HL-60 (cell line): ENCODE data around the gene OR2D2.

Experiments used
- DNase-seq, 2 experiments: peaks; one replicate each; pipeline ENCODE4 v3.0.0-alpha.2; 2010 to 2020; ENCODE audit warnings: low read depth in 1 of 2, low spot score in 1 of 2
- H3K27ac ChIP-seq: fragments of 250-450 bp; sonication (Bioruptor Pico); replicated peaks from 2 replicates; pipeline ENCODE4 v1.5.1; 2020; ENCODE audit warnings: mild to moderate bottlenecking, moderate library complexity
- H3K27me3 ChIP-seq: fragments of 250-450 bp; sonication (Bioruptor Pico); 2 replicates; pipeline ENCODE4 v1.5.1; 2021; ENCODE audit warnings: mild to moderate bottlenecking, moderate library complexity; ENCODE audit not compliant: insufficient read depth, poor library complexity, severe bottlenecking
- H3K4me3 ChIP-seq: replicated peaks from 2 replicates; pipeline ENCODE4 v1.5.1; 2011; ENCODE audit warnings: mild to moderate bottlenecking, control low read depth, low read length; ENCODE audit not compliant: insufficient read depth
- GABPA ChIP-seq: IDR thresholded peaks from 2 replicates; pipeline ENCODE4 v1.6.1; 2012; ENCODE audit warnings: low read depth
- POLR2AphosphoS5 ChIP-seq: IDR thresholded peaks from 2 replicates; pipeline ENCODE4 v1.6.1; 2012; ENCODE audit warnings: low read depth
- SPI1 ChIP-seq: IDR thresholded peaks from 2 replicates; pipeline ENCODE4 v1.6.1; 2012; ENCODE audit warnings: low read depth, mild to moderate bottlenecking, borderline replicate concordance
- TF ChIP-seq, protein P1 (sequence below): IDR thresholded peaks from 2 replicates; pipeline ENCODE4 v1.6.1; 2012; ENCODE audit warnings: low read depth; ENCODE audit not compliant: insufficient replicate concordance
- TF ChIP-seq, protein P2 (sequence below): IDR thresholded peaks from one replicate; pipeline ENCODE4 v1.5.1; 2011; ENCODE audit warnings: low read length, control low read depth, inconsistent platforms; ENCODE audit not compliant: insufficient read depth

OR2D2 gene

DNA sequence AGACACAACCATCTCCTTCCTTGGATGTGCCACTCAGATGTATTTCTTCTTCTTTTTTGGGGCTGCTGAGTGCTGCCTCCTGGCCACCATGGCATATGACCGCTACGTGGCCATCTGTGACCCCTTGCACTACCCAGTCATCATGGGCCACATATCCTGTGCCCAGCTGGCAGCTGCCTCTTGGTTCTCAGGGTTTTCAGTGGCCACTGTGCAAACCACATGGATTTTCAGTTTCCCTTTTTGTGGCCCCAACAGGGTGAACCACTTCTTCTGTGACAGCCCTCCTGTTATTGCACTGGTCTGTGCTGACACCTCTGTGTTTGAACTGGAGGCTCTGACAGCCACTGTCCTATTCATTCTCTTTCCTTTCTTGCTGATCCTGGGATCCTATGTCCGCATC, 15.4 kb downstream of the OR2D2 start:
- no peak overlapping the region for H3K27ac ChIP-seq
- DNase-seq, result no peak
- H3K27me3 ChIP-seq, result no peaks in the 10 kb centered on the region
- no peak for TF ChIP-seq GABPA
- TF ChIP-seq, protein P1, sequence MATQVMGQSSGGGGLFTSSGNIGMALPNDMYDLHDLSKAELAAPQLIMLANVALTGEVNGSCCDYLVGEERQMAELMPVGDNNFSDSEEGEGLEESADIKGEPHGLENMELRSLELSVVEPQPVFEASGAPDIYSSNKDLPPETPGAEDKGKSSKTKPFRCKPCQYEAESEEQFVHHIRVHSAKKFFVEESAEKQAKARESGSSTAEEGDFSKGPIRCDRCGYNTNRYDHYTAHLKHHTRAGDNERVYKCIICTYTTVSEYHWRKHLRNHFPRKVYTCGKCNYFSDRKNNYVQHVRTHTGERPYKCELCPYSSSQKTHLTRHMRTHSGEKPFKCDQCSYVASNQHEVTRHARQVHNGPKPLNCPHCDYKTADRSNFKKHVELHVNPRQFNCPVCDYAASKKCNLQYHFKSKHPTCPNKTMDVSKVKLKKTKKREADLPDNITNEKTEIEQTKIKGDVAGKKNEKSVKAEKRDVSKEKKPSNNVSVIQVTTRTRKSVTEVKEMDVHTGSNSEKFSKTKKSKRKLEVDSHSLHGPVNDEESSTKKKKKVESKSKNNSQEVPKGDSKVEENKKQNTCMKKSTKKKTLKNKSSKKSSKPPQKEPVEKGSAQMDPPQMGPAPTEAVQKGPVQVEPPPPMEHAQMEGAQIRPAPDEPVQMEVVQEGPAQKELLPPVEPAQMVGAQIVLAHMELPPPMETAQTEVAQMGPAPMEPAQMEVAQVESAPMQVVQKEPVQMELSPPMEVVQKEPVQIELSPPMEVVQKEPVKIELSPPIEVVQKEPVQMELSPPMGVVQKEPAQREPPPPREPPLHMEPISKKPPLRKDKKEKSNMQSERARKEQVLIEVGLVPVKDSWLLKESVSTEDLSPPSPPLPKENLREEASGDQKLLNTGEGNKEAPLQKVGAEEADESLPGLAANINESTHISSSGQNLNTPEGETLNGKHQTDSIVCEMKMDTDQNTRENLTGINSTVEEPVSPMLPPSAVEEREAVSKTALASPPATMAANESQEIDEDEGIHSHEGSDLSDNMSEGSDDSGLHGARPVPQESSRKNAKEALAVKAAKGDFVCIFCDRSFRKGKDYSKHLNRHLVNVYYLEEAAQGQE, result no peak
- TF ChIP-seq, protein P2, sequence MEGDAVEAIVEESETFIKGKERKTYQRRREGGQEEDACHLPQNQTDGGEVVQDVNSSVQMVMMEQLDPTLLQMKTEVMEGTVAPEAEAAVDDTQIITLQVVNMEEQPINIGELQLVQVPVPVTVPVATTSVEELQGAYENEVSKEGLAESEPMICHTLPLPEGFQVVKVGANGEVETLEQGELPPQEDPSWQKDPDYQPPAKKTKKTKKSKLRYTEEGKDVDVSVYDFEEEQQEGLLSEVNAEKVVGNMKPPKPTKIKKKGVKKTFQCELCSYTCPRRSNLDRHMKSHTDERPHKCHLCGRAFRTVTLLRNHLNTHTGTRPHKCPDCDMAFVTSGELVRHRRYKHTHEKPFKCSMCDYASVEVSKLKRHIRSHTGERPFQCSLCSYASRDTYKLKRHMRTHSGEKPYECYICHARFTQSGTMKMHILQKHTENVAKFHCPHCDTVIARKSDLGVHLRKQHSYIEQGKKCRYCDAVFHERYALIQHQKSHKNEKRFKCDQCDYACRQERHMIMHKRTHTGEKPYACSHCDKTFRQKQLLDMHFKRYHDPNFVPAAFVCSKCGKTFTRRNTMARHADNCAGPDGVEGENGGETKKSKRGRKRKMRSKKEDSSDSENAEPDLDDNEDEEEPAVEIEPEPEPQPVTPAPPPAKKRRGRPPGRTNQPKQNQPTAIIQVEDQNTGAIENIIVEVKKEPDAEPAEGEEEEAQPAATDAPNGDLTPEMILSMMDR, result no peak
- no peak for TF ChIP-seq POLR2AphosphoS5
- no peak for TF ChIP-seq SPI1
- H3K4me3 ChIP-seq, result no peak overlapping the region

DNA sequence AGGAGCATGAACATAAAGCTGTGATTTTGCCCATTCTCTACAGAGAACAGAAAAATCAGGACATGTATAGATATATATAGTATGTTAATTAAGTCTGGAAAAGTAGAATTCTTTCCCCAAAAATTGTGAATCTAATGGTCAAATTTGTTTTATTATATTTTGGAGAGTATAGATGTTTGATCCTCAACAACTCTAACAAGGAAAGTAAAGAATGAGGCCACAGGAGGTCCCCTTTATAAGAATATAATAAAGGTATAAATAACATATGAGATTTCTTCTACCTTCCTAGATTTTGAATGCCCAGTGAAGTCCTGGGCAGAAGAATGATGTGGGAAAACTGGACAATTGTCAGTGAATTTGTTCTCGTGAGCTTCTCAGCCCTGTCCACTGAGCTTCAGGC, 16.0 kb downstream of the OR2D2 start, which contains the start of gene OR10A4:
TSS of gene OR10A4 (plus strand) at position 301 of the 400 bp plus-strand sequence. CDS start at position 324, 23 bp downstream.
- Histone ChIP-seq H3K4me3 (no peak within 1 kb of the TSS), H3K27me3 (no peaks in the 10 kb centered on the region), H3K27ac (no peak within 1 kb of the TSS)
- DNase-seq, result no peak
- TF ChIP-seq, protein P2, result no peak
- no peak for TF ChIP-seq POLR2AphosphoS5
- TF ChIP-seq SPI1, result no peak
- TF ChIP-seq, protein P1, result no peak
- TF ChIP-seq GABPA, result no peak

DNA sequence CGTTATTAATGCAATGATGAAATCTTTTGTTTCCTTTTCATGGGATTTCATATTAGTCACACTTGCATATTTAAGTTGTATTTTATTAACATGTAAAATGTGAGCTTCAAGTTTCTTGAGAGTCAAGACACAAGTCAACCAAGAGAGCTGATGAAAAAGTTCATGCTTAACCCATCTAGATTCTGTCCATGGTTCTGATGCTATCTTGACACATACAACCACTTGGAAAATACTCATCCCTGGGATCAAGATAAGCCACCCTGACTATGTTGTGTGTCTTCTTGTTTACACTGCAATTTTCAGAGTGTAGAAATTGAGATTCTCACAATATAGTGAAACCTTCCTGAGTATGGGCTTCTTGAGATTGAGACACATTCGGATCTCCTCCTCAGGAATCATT, 16.5 kb downstream of the OR2D2 start:
- TF ChIP-seq, protein P1, result peak; percentile 78
- TF ChIP-seq SPI1, result no peak
- Histone ChIP-seq H3K27ac (no peak overlapping the region), H3K4me3 (no peak overlapping the region), H3K27me3 (no peaks in the 10 kb centered on the region)
- DNase-seq, result no peak

DNA sequence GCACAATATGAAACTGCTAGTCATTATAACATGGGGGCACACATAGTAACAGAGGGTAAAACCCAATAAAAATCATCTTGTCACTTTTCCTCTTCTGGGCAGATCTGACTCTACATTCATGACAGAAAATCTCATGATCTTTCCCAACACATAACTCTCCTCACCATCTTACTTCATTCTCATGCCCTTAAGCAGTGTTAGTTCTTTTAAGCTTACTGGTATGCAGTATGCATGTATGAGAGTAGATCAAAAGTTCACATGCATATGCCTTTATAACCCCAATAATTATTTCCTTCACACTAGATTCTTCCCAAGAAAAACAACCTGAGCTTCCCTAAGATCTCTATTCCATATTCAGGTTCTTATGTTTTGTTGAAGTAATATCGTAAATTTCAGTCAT, 21.0 kb downstream of the OR2D2 start:
- H3K4me3 ChIP-seq, result no peak overlapping the region
- no peaks in the 10 kb centered on the region for H3K27me3 ChIP-seq
- no peak overlapping the region for H3K27ac ChIP-seq
- DNase-seq, result no peak
- TF ChIP-seq, protein P2, result no peak
- TF ChIP-seq GABPA (no peak), POLR2AphosphoS5 (no peak), SPI1 (no peak)
- TF ChIP-seq, protein P1, result no peak
